ENCODE results near the gene RHCE.
"Not testable (repeated sequence)": the region's sequence is repeated elsewhere in the genome, so short reads cannot be mapped to it uniquely, and the experiment has no call there.

Gene RHCE

GRCh38 chr1:25342846-25343245 is 77.8 kb downstream of the RHCE start:
- no peak for DNase-seq (ENCODE audit: low read depth in 2 of 2)

- DNase-seq (ENCODE audit: low read depth in 2 of 2): no peak
These were observed 78.9 kb downstream of the RHCE start for GRCh38 chr1:25341746-25342145.

- DNase-seq (ENCODE audit: low read depth in 2 of 2): no peak
These were observed 81.6 kb downstream of the RHCE start for GRCh38 chr1:25338986-25339385.

GRCh38 chr1:25338188-25338981 is 82.2 kb downstream of the RHCE start, which contains the start of gene TMEM50A:
Gene TMEM50A, plus strand, starts transcription at chr1:25338334. Its CDS starts 2,153 bp downstream, at chr1:25340487.
- DNase-seq (ENCODE audit: low read depth in 2 of 2): peak; percentile 82 to 83

- DNase-seq (ENCODE audit: low read depth in 2 of 2): peak in 1 of 2 donors; percentile 11
These were observed 83.0 kb downstream of the RHCE start for GRCh38 chr1:25337483-25338187.

- DNase-seq (ENCODE audit: low read depth in 2 of 2): peak; percentile 11 to 23
These were observed 83.7 kb downstream of the RHCE start for GRCh38 chr1:25336922-25337354.

GRCh38 chr1:25329950-25330349 is 90.7 kb downstream of the RHCE start:
- not testable (repeated sequence) for DNase-seq (ENCODE audit: low read depth in 2 of 2)

GRCh38 chr1:25329336-25329735 is 91.3 kb downstream of the RHCE start:
- DNase-seq (ENCODE audit: low read depth in 2 of 2): not testable (repeated sequence)

GRCh38 chr1:25328791-25329185 is 91.8 kb downstream of the RHCE start:
- not testable (repeated sequence) for DNase-seq (ENCODE audit: low read depth in 2 of 2)

- DNase-seq (ENCODE audit: low read depth in 2 of 2): not testable (repeated sequence)
These were observed 92.5 kb downstream of the RHCE start for GRCh38 chr1:25327864-25328790.

- not testable (repeated sequence) for DNase-seq (ENCODE audit: low read depth in 2 of 2)
These were observed 96.2 kb downstream of the RHCE start for GRCh38 chr1:25324407-25324806.

- not testable (repeated sequence) for DNase-seq (ENCODE audit: low read depth in 2 of 2)
These were observed 98.5 kb downstream of the RHCE start for GRCh38 chr1:25322127-25322526.

GRCh38 chr1:25320314-25320938 is 100.2 kb downstream of the RHCE start:
- not testable (repeated sequence) for DNase-seq (ENCODE audit: low read depth in 2 of 2)

GRCh38 chr1:25312806-25313470 is 107.7 kb downstream of the RHCE start:
- not testable (repeated sequence) for DNase-seq (ENCODE audit: low read depth in 2 of 2)

Data from stimulated activated CD8-positive, alpha-beta memory T cell treated with anti-CD3 and anti-CD28 coated beads, Interleukin-15, amount 100 ng/mL, for 48 hours (primary cell).